Activated CD8-positive, alpha-beta memory T cell treated with anti-CD3 and anti-CD28 coated beads for 48 hours (primary cell): ENCODE results near the gene NMUR1.
"Not testable (repeated sequence)": the region's sequence is repeated elsewhere in the genome, so short reads cannot be mapped to it uniquely, and the experiment has no call there.

Source experiments
- DNase-seq, 3 experiments: peaks; one replicate each; pipeline ENCODE4 v3.0.0-alpha.2; 2020; ENCODE audit warnings: low read depth in 2 of 3, low spot score in 2 of 3

NMUR1 gene

GRCh38 chr2:231530099-231531011 lies at the start of gene NMUR1:
Gene NMUR1, minus strand, starts transcription at chr2:231530445. Its CDS starts 84 bp downstream, at chr2:231530361.
- peak; percentile 48 to 59 (median 49) for DNase-seq

- DNase-seq, result no peak
Measured at GRCh38 chr2:231579560-231579959, 49.3 kb upstream of the NMUR1 start.

GRCh38 chr2:231578655-231579054 lies 48.4 kb upstream of the NMUR1 start:
- not testable (repeated sequence) for DNase-seq

- no peak for DNase-seq
Measured at GRCh38 chr2:231576465-231576864, 46.2 kb upstream of the NMUR1 start.

GRCh38 chr2:231575612-231576256 lies 45.5 kb upstream of the NMUR1 start:
- DNase-seq, result no peak

GRCh38 chr2:231573698-231574421 lies 43.6 kb upstream of the NMUR1 start:
- DNase-seq, result no peak

- no peak for DNase-seq
Measured at GRCh38 chr2:231573096-231573495, 42.9 kb upstream of the NMUR1 start.

GRCh38 chr2:231571661-231572191 lies 41.5 kb upstream of the NMUR1 start:
- no peak for DNase-seq

GRCh38 chr2:231570915-231571314 lies 40.7 kb upstream of the NMUR1 start:
- not testable (repeated sequence) for DNase-seq

GRCh38 chr2:231568785-231569435 lies 38.7 kb upstream of the NMUR1 start:
- no peak for DNase-seq

GRCh38 chr2:231568098-231568784 lies 38.0 kb upstream of the NMUR1 start:
- DNase-seq, result no peak

- no peak for DNase-seq
Measured at GRCh38 chr2:231567159-231567558, 36.9 kb upstream of the NMUR1 start.

- DNase-seq, result no peak
Measured at GRCh38 chr2:231565887-231566594, 35.8 kb upstream of the NMUR1 start.

- DNase-seq, result no peak
Measured at GRCh38 chr2:231563378-231563961, 33.2 kb upstream of the NMUR1 start.

GRCh38 chr2:231557571-231558217 lies 27.4 kb upstream of the NMUR1 start:
- peak in 2 of 3 experiments; percentile 17 to 19 for DNase-seq

GRCh38 chr2:231556981-231557380 lies 26.7 kb upstream of the NMUR1 start:
- no peak for DNase-seq

- not testable (repeated sequence) for DNase-seq
Measured at GRCh38 chr2:231556496-231556895, 26.3 kb upstream of the NMUR1 start.

- no peak for DNase-seq
Measured at GRCh38 chr2:231554748-231555545, 24.7 kb upstream of the NMUR1 start.
